GM18508 (cell line): ENCODE results near the gene SPATA31C1.
"Not testable (repeated sequence)": the region's sequence is repeated elsewhere in the genome, so short reads cannot be mapped to it uniquely, and the experiment has no call there.

ENCODE experiments used
- ATAC-seq: cut with Tn5 transposase; IDR thresholded peaks from one replicate; pipeline ENCODE4 v1.9.1; 2021; ENCODE audit warnings: moderate number of reproducible peaks; ENCODE audit not compliant: insufficient read depth, unreplicated experiment

SPATA31C1 gene

DNA sequence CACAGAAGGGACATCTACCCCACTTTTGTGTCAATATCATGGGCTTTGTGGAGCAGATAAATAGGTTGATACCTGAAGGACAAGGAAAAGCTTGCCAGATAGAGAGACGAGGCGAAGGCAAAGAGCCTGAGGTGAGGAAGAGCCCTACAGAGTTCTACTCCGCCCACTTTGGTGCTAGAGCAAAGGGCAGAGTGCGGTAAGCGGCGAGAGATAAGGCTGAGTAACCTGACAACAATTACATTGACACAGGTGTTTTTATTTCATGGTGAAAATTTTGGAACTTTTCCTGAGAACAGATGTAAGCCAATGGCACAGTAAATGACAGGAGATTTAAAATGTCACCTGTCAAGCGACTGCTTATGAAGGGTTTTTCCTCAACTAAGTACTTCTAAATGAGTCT, 16.7 kb downstream of the SPATA31C1 start:
- not testable (repeated sequence) for ATAC-seq

GRCh38 chr9:87937352-87937751, 19.6 kb downstream of the SPATA31C1 start:
- ATAC-seq: not testable (repeated sequence)

DNA sequence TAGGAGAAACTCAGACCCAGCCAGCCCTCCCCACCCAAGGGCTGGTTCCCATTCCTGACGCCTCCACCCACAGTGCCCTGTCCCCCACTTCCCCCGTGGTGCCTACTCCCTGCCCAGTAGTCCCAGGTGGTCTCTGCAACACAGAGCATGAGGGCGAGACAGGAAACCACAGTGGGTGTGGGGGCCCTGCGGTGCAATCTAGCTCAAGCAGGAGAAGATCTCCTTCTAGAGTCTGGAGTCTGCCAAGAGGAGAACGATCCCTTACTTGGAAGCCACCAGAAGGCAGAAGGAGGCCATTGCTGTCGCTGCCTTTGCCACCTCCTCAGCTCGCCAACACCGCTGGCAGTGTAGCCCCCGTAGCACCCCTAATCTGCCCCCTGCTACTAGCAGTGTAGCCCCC, 20.2 kb downstream of the SPATA31C1 start:
- not testable (repeated sequence) for ATAC-seq

- not testable (repeated sequence) for ATAC-seq
Observed at GRCh38 chr9:87938336-87938735, 20.6 kb downstream of the SPATA31C1 start.

- not testable (repeated sequence) for ATAC-seq
Observed at GRCh38 chr9:87939096-87939495, 21.3 kb downstream of the SPATA31C1 start.

DNA sequence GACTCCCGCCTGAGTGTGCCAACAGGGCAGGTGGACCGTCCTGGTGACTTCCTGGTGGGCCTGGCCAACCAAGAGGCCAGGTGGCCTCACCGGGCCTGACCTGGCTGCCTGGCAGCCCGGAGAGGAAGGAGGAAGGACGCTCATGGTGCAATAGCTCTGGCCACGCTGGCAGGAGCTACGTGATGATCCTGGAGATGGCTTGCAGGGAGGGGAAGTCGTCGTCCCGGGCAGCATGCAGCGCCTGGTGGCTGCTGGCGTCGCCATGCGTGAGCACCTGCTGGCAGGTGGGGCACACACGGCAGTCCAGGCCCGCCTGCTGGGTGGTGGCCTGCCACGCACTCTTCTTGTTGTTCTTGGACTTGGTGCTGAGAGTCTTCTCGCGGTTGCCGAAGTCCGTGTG, 26.3 kb downstream of the SPATA31C1 start:
- no peak for ATAC-seq

- no peak for ATAC-seq
Observed at GRCh38 chr9:87944682-87945081, 26.9 kb downstream of the SPATA31C1 start.

- ATAC-seq: no peak
Observed at GRCh38 chr9:87950296-87950695, 32.5 kb downstream of the SPATA31C1 start.

- ATAC-seq: no peak
Observed at GRCh38 chr9:87950765-87951488, 33.2 kb downstream of the SPATA31C1 start.

GRCh38 chr9:87954230-87954629, 36.5 kb downstream of the SPATA31C1 start:
- ATAC-seq: no peak

- ATAC-seq: no peak
Observed at GRCh38 chr9:87957839-87958238, 40.1 kb downstream of the SPATA31C1 start.

DNA sequence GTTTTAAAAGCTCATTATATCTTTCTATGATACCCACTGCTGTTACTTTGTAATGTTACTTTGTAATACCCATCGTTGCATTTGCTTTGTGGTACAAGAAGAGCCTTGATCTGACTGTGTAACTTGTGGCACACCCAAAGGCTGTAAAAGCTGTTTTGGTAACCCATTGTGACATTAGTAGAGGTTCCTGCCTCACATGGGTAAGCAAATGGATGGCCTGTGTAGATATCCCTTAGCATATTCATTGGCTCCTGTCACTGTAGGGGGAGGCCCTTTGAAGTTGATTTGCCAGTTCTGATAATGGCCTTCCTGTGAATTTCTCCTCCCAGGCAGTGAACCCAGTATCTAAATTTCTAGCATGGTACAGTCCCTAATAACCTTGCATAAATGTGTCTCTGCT, 40.8 kb downstream of the SPATA31C1 start:
- no peak for ATAC-seq

DNA sequence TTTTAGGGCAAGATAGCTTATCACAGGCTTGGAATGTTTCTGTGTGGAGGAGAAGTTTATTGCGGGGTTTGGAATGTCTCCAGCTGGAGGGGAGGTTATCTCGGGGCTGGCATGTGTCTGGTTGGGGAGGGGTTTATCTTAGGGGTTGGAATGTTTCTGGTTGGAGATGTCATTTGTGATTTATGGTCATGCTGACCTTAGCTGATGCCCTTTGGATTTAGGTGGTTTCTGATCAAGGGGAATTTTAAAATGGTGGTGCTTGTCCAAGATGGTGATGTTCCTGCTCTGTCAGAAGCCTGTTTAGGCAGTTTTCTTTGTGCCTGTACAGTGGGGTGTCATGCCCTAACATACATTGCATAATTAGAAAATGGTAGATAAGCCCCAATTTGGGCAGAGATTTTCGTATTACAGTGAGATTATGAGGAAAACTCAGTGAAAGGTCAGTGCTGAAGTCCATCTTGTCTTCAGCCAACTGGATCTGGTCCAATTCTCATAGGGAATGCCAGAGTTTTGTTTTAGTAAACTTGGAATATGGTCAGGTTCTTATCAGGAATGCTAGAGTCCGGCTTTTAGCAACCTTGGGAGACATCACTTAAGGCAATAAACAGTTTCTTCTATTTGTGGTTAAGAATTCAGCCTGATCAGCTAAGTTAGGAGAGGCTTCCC, 42.3 kb downstream of the SPATA31C1 start:
- ATAC-seq: no peak

DNA sequence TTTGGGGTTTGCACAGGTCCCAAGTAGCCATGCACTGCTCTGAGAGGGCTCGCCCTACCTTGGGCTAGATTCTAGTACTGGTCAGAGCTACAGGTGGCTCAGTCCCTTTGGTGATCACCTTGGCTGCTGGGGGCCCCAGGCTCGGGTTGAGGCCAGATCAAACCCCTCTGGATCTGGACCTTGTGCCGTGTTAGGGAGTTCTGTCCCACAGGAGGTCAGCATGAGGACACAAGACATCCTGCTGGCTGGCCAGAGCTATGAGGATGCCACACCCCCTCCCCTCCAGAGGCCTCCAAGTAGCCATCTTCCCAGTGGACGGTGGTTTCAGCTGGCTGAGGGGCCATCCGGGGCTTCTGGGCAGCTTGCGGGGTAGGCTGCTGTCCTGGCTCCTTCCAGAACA, 46.0 kb downstream of the SPATA31C1 start:
- no peak for ATAC-seq

- no peak for ATAC-seq
Observed at GRCh38 chr9:87964826-87965225, 47.1 kb downstream of the SPATA31C1 start.

- ATAC-seq: no peak
Observed at GRCh38 chr9:87968155-87968554, 50.4 kb downstream of the SPATA31C1 start.

DNA sequence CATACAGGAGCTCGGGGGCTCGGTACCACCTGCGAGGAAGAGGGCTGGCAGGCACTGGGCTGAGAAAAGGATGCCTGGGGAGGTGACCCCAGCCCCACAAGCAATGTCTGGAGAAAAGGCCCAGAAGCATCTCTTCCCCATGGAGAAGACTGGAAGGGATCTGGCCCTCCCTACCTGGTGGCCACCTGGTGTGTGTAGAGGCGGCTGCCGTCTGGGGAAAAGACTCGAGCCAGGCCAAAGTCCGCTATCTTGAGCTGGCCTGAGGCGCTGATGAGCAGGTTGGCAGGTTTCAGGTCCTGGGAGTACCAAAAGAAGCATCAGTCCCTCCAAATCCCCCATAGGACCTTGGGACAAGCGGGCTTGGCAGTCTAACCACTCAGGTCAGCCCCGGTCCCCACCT, 52.8 kb downstream of the SPATA31C1 start:
- ATAC-seq: no peak

DNA sequence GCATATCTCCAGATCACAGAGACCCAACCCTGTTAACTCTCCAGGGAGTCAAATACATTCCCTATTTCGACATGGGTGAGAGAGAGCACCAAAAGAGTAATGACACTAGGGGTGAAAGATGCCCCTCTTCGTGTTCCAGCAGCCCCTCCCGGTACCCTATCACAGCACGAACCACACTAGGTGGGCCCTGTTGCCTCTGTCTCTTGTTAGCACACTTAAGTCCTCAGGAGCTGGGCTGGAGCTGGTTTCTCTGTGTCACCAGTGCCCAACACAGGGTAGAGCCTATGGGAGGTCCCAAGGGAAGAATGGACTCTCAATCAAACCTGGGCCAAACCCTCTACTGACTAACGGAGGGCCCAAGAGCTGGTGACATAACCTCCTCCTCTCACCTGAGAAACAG, 55.4 kb downstream of the SPATA31C1 start:
- no peak for ATAC-seq
